Fibroblast of lung (primary cell): ENCODE measurements around the gene RBBP5. TPM values are rescaled to one million over a fixed set of nuclear protein-coding genes. Genes with fewer than 3 reads are reported as not detected.

Source experiments
- DNase-seq, 2 donors: peaks; one replicate each; pipeline versions ENCODE4 v3.0.0 to v3.0.0-alpha.2; 2010; ENCODE audit warnings: low read depth in 2 of 2
- H2AFZ ChIP-seq: 2 replicates; pipeline ENCODE4 v1.5.1; 2012; ENCODE audit warnings: low read length, control low read depth, inconsistent platforms
- H3K27ac ChIP-seq: 2 replicates; pipeline ENCODE4 v1.5.1; 2011; ENCODE audit warnings: low read length, control low read depth; ENCODE audit not compliant: insufficient read depth
- H3K27me3 ChIP-seq: 2 replicates; pipeline ENCODE4 v1.5.1; 2011; ENCODE audit warnings: mild to moderate bottlenecking, low read length; ENCODE audit not compliant: control insufficient read depth, insufficient read depth
- H3K36me3 ChIP-seq: 2 replicates; pipeline ENCODE4 v1.5.1; 2011; ENCODE audit warnings: low read length; ENCODE audit not compliant: control insufficient read depth, insufficient read depth
- H3K4me1 ChIP-seq: 2 replicates; pipeline ENCODE4 v1.5.1; 2011; ENCODE audit warnings: low read length; ENCODE audit not compliant: control insufficient read depth, insufficient read depth; ENCODE audit errors: extremely low read depth
- H3K4me2 ChIP-seq: 2 replicates; pipeline ENCODE4 v1.5.1; 2011; ENCODE audit warnings: low read length, control low read depth; ENCODE audit not compliant: insufficient read depth; ENCODE audit errors: extremely low read depth
- H3K4me3 ChIP-seq, 4 experiments: fragments of 200-600 bp in 1 of 4; sonication (generic) in 1 of 4; replicated peaks in 1 of 4; 2 replicates each; pipeline ENCODE4 v1.5.1; 2011 to 2016; ENCODE audit warnings: low read length in 4 of 4, low read depth in 3 of 4, mild to moderate bottlenecking in 3 of 4, control low read depth in 2 of 4, inconsistent platforms in 1 of 4, mixed read lengths in 1 of 4; ENCODE audit not compliant: insufficient read depth in 1 of 4; ENCODE audit errors: control extremely low read depth in 1 of 4
- H3K79me2 ChIP-seq: 2 replicates; pipeline ENCODE4 v1.5.1; 2012; ENCODE audit warnings: mild to moderate bottlenecking, low read length, inconsistent platforms; ENCODE audit not compliant: control insufficient read depth, insufficient read depth
- H3K9ac ChIP-seq: 2 replicates; pipeline ENCODE4 v1.5.1; 2011; ENCODE audit warnings: mild to moderate bottlenecking, low read length, control low read depth; ENCODE audit not compliant: insufficient read depth
- H3K9me3 ChIP-seq: 2 replicates; pipeline ENCODE4 v1.5.1; 2012; ENCODE audit warnings: low read depth, low read length; ENCODE audit not compliant: control insufficient read depth, insufficient read depth
- H4K20me1 ChIP-seq: 2 replicates; pipeline ENCODE4 v1.5.1; 2011; ENCODE audit warnings: low read length; ENCODE audit not compliant: control insufficient read depth, insufficient read depth; ENCODE audit errors: extremely low read depth
- CTCF ChIP-seq, 2 donors: IDR thresholded peaks in 1 of 2; conservative IDR thresholded peaks in 1 of 2; 1 replicate in 1 of 2; 2 replicates in 1 of 2; pipeline ENCODE4 v1.5.1; 2011 to 2012; ENCODE audit warnings: low read length in 2 of 2, control low read depth in 1 of 2, inconsistent platforms in 1 of 2, low read depth in 1 of 2, mild to moderate bottlenecking in 1 of 2
- EZH2 ChIP-seq: IDR thresholded peaks from 2 replicates; pipeline ENCODE4 v1.5.1; 2012; ENCODE audit warnings: low read length, control low read depth, mild to moderate bottlenecking; ENCODE audit errors: missing control alignments
- polyA plus RNA-seq, 2 donors: library from polyadenylated mRNA; depleted of rRNA in 1 of 2; stranded (reverse) in 1 of 2; unstranded in 1 of 2; fragments of >200 nt; gene quantifications; 2 replicates each; pipeline ENCODE4 v1.2.1, GENCODE V29; 2011 to 2012; ENCODE audit warnings: missing spikeins in 1 of 2
- total RNA-seq: library from RNA; depleted of rRNA; stranded (reverse); fragments of >200 nt; gene quantifications from 2 replicates; pipeline ENCODE4 v1.2.1, GENCODE V29; 2014

RBBP5 gene
- total and polyA plus RNA-seq, 2 donors (not counting 1 experiment from before 2014, with no cell fraction given): 16.4 to 19.8 TPM

- no peak overlapping the region for H3K27ac ChIP-seq
- TF ChIP-seq EZH2 (no peak), CTCF (conservative IDR thresholded peaks at IDR 0.05 in 1 of 2, IDR thresholded peaks at IDR 0.05 in 1 of 2; ENCODE audit: low read depth in 1 of 2, low read length in 2 of 2) (no peak)
- H3K9ac ChIP-seq: no peak overlapping the region
- H4K20me1 ChIP-seq: no peaks in the 10 kb centered on the region
- H3K4me2 ChIP-seq: no peak overlapping the region
- no peaks in the 10 kb centered on the region for H3K27me3 ChIP-seq
- no peak overlapping the region for H2AFZ ChIP-seq
- no peak for DNase-seq
- H3K79me2 ChIP-seq: no peaks in the 10 kb centered on the region
- H3K4me1 ChIP-seq: no peaks in the 10 kb centered on the region
- no peak overlapping the region for H3K4me3 ChIP-seq
- no peaks in the 10 kb centered on the region for H3K9me3 ChIP-seq
- H3K36me3 ChIP-seq: peaks cover 12% of the 10 kb centered on the region
Measured at GRCh38 chr1:205102404-205102803, 19.4 kb downstream of the RBBP5 start.

- Histone ChIP-seq H2AFZ (no peak overlapping the region), H3K4me3 (no peak overlapping the region), H3K36me3 (peaks cover 8% of the 10 kb centered on the region), H3K79me2 (no peaks in the 10 kb centered on the region), H4K20me1 (no peaks in the 10 kb centered on the region), H3K27me3 (no peaks in the 10 kb centered on the region), H3K4me2 (no peak overlapping the region), H3K27ac (no peak overlapping the region), H3K9ac (no peak overlapping the region), H3K4me1 (no peaks in the 10 kb centered on the region), H3K9me3 (no peaks in the 10 kb centered on the region)
- DNase-seq: no peak
- TF ChIP-seq CTCF (conservative IDR thresholded peaks at IDR 0.05 in 1 of 2, IDR thresholded peaks at IDR 0.05 in 1 of 2; ENCODE audit: low read depth in 1 of 2, low read length in 2 of 2): no peak
- no peak for TF ChIP-seq EZH2
Measured at GRCh38 chr1:205098242-205098641, 23.5 kb downstream of the RBBP5 start.

- no peak for TF ChIP-seq EZH2
- no peak for TF ChIP-seq CTCF (conservative IDR thresholded peaks at IDR 0.05 in 1 of 2, IDR thresholded peaks at IDR 0.05 in 1 of 2; ENCODE audit: low read depth in 1 of 2, low read length in 2 of 2)
- H3K36me3 ChIP-seq: peaks cover 8% of the 10 kb centered on the region
- DNase-seq: no peak
Measured at GRCh38 chr1:205095422-205095821, 26.4 kb downstream of the RBBP5 start.

More at GRCh38 chr1:205095422-205095821, 26.4 kb downstream of the RBBP5 start:
- Histone ChIP-seq H3K79me2 (no peaks in the 10 kb centered on the region), H3K27me3 (no peaks in the 10 kb centered on the region), H2AFZ (no peak overlapping the region), H3K27ac (no peak overlapping the region), H3K4me3 (no peak overlapping the region), H3K4me1 (no peaks in the 10 kb centered on the region), H4K20me1 (no peaks in the 10 kb centered on the region), H3K4me2 (no peak overlapping the region), H3K9ac (no peak overlapping the region), H3K9me3 (no peaks in the 10 kb centered on the region)
